GM12878 (cell line): ENCODE measurements around the gene NOD1. TPM values are rescaled to one million over a fixed set of nuclear protein-coding genes. Genes with fewer than 3 reads are reported as not detected.
A peak's percentile ranks its signal among the peaks of the same experiment; 100 is the strongest.

Experiments
- ATAC-seq: fragments of 200-7000 bp; cut with Tn5 transposase; 3 replicates; pipeline ENCODE4 v1.9.1; 2020; ENCODE audit warnings: mild to moderate bottlenecking, moderate library complexity
- BruUV-seq: library from RNA; stranded (reverse); fragments of 400-500 nt; replicated peaks from 2 replicates; lab custom pipeline; 2021; lab: Mats Ljungman, UMichigan
- CTCF ChIA-PET: fragments of 300-600 bp; sonication (Branson Sonifier 250); formaldehyde crosslinking; extraction: SDS; loops from one replicate; lab custom pipeline; 2021; ENCODE audit warnings: inconsistent platforms; lab: Yijun Ruan, JAX
- POLR2A ChIA-PET: fragments of 350-600 bp; formaldehyde crosslinking; extraction: SDS; loops from one replicate; lab custom pipeline; 2021; ENCODE audit warnings: inconsistent platforms; lab: Charles Lee
- RAD21 ChIA-PET: fragments of 300-600 bp; sonication (Branson Sonifier 250); formaldehyde crosslinking; loops from one replicate; lab custom pipeline; 2023; ENCODE audit warnings: antibody characterized with exemption; ENCODE audit not compliant: unreplicated experiment; lab: Charles Lee
- SMC1A ChIA-PET: fragments of 300-600 bp; sonication (Branson Sonifier 250); formaldehyde crosslinking; loops from one replicate; lab custom pipeline; 2023; ENCODE audit not compliant: unreplicated experiment, uncharacterized antibody; lab: Charles Lee
- DNase-seq: peaks from one replicate; pipeline ENCODE4 v3.0.0-alpha.2; 2011; ENCODE audit warnings: low read depth, low spot score
- FAIRE-seq: peaks from 3 replicates; lab custom pipeline; 2011; peaks lifted over from hg19 to GRCh38; lab: Jason Lieb, UNC
- H2AFZ ChIP-seq: 2 replicates; pipeline ENCODE4 v1.6.0; 2011; ENCODE audit warnings: low read depth, low read length, control low read depth; ENCODE audit not compliant: control insufficient read depth
- H3K27ac ChIP-seq: 2 replicates; pipeline ENCODE4 v1.5.1; 2011; ENCODE audit warnings: control low read depth; ENCODE audit not compliant: control insufficient read depth, insufficient read depth
- H3K27me3 ChIP-seq, 2 experiments: replicated peaks in 1 of 2; 2 replicates each; pipeline versions ENCODE4 v1.6.0 to v1.6.1; 2011; ENCODE audit warnings: low read length in 1 of 2; ENCODE audit not compliant: control insufficient read depth in 2 of 2, insufficient read depth in 2 of 2
- H3K36me3 ChIP-seq, 2 experiments: 2 replicates each; pipeline ENCODE4 v1.5.1; 2011; ENCODE audit warnings: low read length in 1 of 2; ENCODE audit not compliant: control insufficient read depth in 2 of 2, insufficient read depth in 2 of 2
- H3K4me1 ChIP-seq: 2 replicates; pipeline ENCODE4 v1.6.1; 2011; ENCODE audit warnings: mild to moderate bottlenecking, low read length, moderate library complexity, mixed read lengths; ENCODE audit not compliant: control insufficient read depth, insufficient read depth
- H3K4me2 ChIP-seq: 2 replicates; pipeline ENCODE4 v1.6.0; 2011; ENCODE audit warnings: control low read depth; ENCODE audit not compliant: control insufficient read depth, insufficient read depth
- H3K4me3 ChIP-seq: fragments of 200-600 bp; sonication (generic); 2 replicates; pipeline ENCODE4 v1.5.1; 2016
- H3K79me2 ChIP-seq: 2 replicates; pipeline ENCODE4 v1.6.0; 2011; ENCODE audit warnings: low read length; ENCODE audit not compliant: control insufficient read depth, insufficient read depth
- H3K9ac ChIP-seq: 2 replicates; pipeline ENCODE4 v1.8.0; 2011; ENCODE audit warnings: low read length, control low read depth, mixed read lengths; ENCODE audit not compliant: control insufficient read depth, insufficient read depth
- H3K9me3 ChIP-seq: replicated peaks from 3 replicates; pipeline ENCODE4 v1.5.1; 2011; ENCODE audit warnings: mild to moderate bottlenecking, low read length; ENCODE audit not compliant: control insufficient read depth, insufficient read depth
- H4K20me1 ChIP-seq: 2 replicates; pipeline ENCODE4 v1.6.0; 2011; ENCODE audit not compliant: control insufficient read depth, insufficient read depth
- CBX3 ChIP-seq: fragments of 200-600 bp; sonication (generic); IDR thresholded peaks from 2 replicates; pipeline ENCODE4 v1.6.1; 2016; ENCODE audit warnings: low read depth, borderline replicate concordance
- CEBPZ ChIP-seq: fragments of 150-350 bp; IDR thresholded peaks from 2 replicates; pipeline ENCODE4 v1.6.1; 2016; ENCODE audit warnings: low read depth, low read length
- IKZF2 ChIP-seq, 2 experiments: fragments of 450-650 bp; IDR thresholded peaks; 2 replicates each; pipeline ENCODE4 v1.6.1; 2017; ENCODE audit warnings: mild to moderate bottlenecking in 2 of 2, moderate library complexity in 2 of 2
- JUNB ChIP-seq: IDR thresholded peaks from 2 replicates; pipeline ENCODE4 v1.6.1; 2016; ENCODE audit warnings: antibody characterized with exemption, mild to moderate bottlenecking
- KLF5 ChIP-seq: fragments of 450-650 bp; IDR thresholded peaks from 2 replicates; pipeline ENCODE4 v1.6.1; 2014; ENCODE audit warnings: mild to moderate bottlenecking; ENCODE audit not compliant: partially characterized antibody
- MYB ChIP-seq: fragments of 150-350 bp; IDR thresholded peaks from 2 replicates; pipeline ENCODE4 v1.6.1; 2014; ENCODE audit warnings: mild to moderate bottlenecking, low read depth, low read length, borderline replicate concordance
- NFIC ChIP-seq: IDR thresholded peaks from 2 replicates; pipeline ENCODE4 v1.6.1; 2012; ENCODE audit warnings: low read depth, mild to moderate bottlenecking, inconsistent platforms, low read length, moderate library complexity
- NFXL1 ChIP-seq: fragments of 450-650 bp; IDR thresholded peaks from 2 replicates; pipeline ENCODE4 v1.6.1; 2017; ENCODE audit warnings: antibody characterized with exemption, mild to moderate bottlenecking, borderline replicate concordance
- NR2C1 ChIP-seq: fragments of 450-650 bp; IDR thresholded peaks from 2 replicates; pipeline ENCODE4 v1.6.1; 2017; ENCODE audit warnings: antibody characterized with exemption, mild to moderate bottlenecking, moderate library complexity
- PAX5 ChIP-seq: IDR thresholded peaks from 2 replicates; pipeline ENCODE4 v1.6.1; 2011; ENCODE audit warnings: low read depth, low read length, borderline replicate concordance
- POU2F2 ChIP-seq: IDR thresholded peaks from 3 replicates; pipeline ENCODE4 v1.6.1; 2011; ENCODE audit warnings: low read depth, mild to moderate bottlenecking, low read length, borderline replicate concordance
- RBBP5 ChIP-seq: fragments of 200-600 bp; sonication (generic); conservative IDR thresholded peaks from 2 replicates; pipeline ENCODE4 v1.6.1; 2016
- TCF12 ChIP-seq: IDR thresholded peaks from 2 replicates; pipeline ENCODE4 v1.6.1; 2011; ENCODE audit warnings: low read depth, mild to moderate bottlenecking, low read length
- ZBTB4 ChIP-seq: fragments of 450-650 bp; formaldehyde crosslinking; IDR thresholded peaks from 2 replicates; pipeline ENCODE4 v1.4.0; 2022; ENCODE audit warnings: mild to moderate bottlenecking, moderate library complexity
- WGBS: methylation state at CpG from one replicate; pipeline ENCODE4 v1.1.6; 2016; ENCODE audit warnings: low lambda C conversion rate; ENCODE audit not compliant: insufficient replicate concordance, insufficient coverage; ENCODE audit errors: missing lambda C conversion rate; 5-methylcytosine and 5-hydroxymethylcytosine counted together
- in situ Hi-C: fragments of 300-500 bp; cut with MboI; formaldehyde crosslinking; loops from 9 replicates; pipeline ENCODE4 v1.14.3; 2018; ENCODE audit warnings: mixed read lengths
- intact Hi-C: fragments of 100-400 bp; cut with micrococcal nuclease; formaldehyde crosslinking; loops from one replicate; pipeline ENCODE4 v1.14.2; 2022; ENCODE audit not compliant: unreplicated experiment
- polyA plus RNA-seq, 11 experiments: library from polyadenylated mRNA; depleted of rRNA in 4 of 11; unstranded in 6 of 11; stranded (reverse) in 5 of 11; fragments of >200 nt; fragmentation: Nextera tagmentation in 4 of 11; fragmentation: Illumina TruSeq in 1 of 11; extraction: Ambion mirVana in 4 of 11; extraction: Trizol in 1 of 11; gene quantifications; 1 replicate in 1 of 11; 2 replicates in 10 of 11; pipeline versions ENCODE4 v1.2.1 to v1.2.3, GENCODE V29; 2011 to 2016; ENCODE audit warnings: inconsistent platforms in 2 of 11, missing spikeins in 2 of 11, low read depth in 1 of 11
- total RNA-seq, 4 experiments: library from RNA; depleted of rRNA in 3 of 4; stranded (reverse); fragments of >200 nt in 3 of 4; fragmentation: Illumina TruSeq in 1 of 4; extraction: Trizol in 1 of 4; gene quantifications; 2 replicates each; pipeline versions ENCODE4 v1.2.1 to v1.2.3, GENCODE V29; 2013 to 2021

Gene NOD1
- total and polyA plus RNA-seq, 10 of the 15 experiments (the other 5 are each of a cell fraction or from before 2014, with no cell fraction given) = 1.8 to 14.6 (median 8.9) TPM

- WGBS = 5% methylated on average over 5 of the region's 5 CpGs
- peaks cover 0 to 2% of the 10 kb centered on the region in 2 experiments; a peak in 2 of 4 replicates for H3K36me3 ChIP-seq
- POLR2A ChIA-PET = interaction anchor here (0.7 to 3.0 kb wide), 2 partner anchors 14 to 218 kb away, joined by 3 to 9 read pairs; partner anchors contain the start of gene NOD1
- FAIRE-seq = no peak
- peaks cover 2% of the 10 kb centered on the region; the same call in 1 of the 2 replicates for H3K79me2 ChIP-seq
- peaks cover 32% of the 10 kb centered on the region for H3K4me1 ChIP-seq
- SMC1A ChIA-PET = interaction anchor here (0.7 to 2.7 kb wide), 9 partner anchors 12 to 300 kb away, joined by 3 to 18 read pairs (median 4); partner anchors contain the start of gene NOD1
- H3K27ac ChIP-seq = peak overlapping the region; percentile 47
- in situ Hi-C loops = no loop called here
- BruUV-seq = no TSS peak
- peak overlapping the region; percentile 58 for H3K4me2 ChIP-seq
- H3K27me3 ChIP-seq = no peaks in the 10 kb centered on the region
- no peaks in the 10 kb centered on the region for H3K9me3 ChIP-seq
- ATAC-seq = peak; percentile 86
- RAD21 ChIA-PET = interaction anchor here (1.0 to 2.2 kb wide), 6 partner anchors 10 to 185 kb away, joined by 3 to 7 read pairs (median 4); no protein-coding TSS in a partner anchor
- intact Hi-C loops = loop anchor here (5.0 kb wide), 1 partner anchor 38 kb away; the partner anchor contains the start of gene GGCT
- CTCF ChIA-PET = interaction anchor here (0.6 to 3.4 kb wide), 7 partner anchors 10 to 301 kb away, joined by 3 to 10 read pairs (median 4); no protein-coding TSS in a partner anchor
- H3K9ac ChIP-seq = no peak overlapping the region
- no peak overlapping the region for H3K4me3 ChIP-seq
- no peaks in the 10 kb centered on the region for H4K20me1 ChIP-seq
- no peak overlapping the region; the same call in 1 of the 2 replicates for H2AFZ ChIP-seq
- peak; percentile 49 for DNase-seq
- TF ChIP-seq PAX5 (no peak), NFIC (no peak), KLF5 (no peak), ZBTB4 (CRISPR knock-in tag) (no peak), POU2F2 (no peak), CEBPZ (no peak), CBX3 (no peak), JUNB (no peak), RBBP5 (no peak), NR2C1 (no peak), IKZF2 (IDR thresholded peaks at IDR 0.05) (peak; percentile 26 to 65; a peak in 3 of 4 replicates), MYB (no peak), NFXL1 (no peak), TCF12 (no peak)
These were observed 14.3 kb downstream of the NOD1 start for GRCh38 chr7:30464231-30464671.
